Endodermal cell (in vitro differentiated cells): ENCODE measurements around the gene PSMB5. TPM values are rescaled to one million over a fixed set of nuclear protein-coding genes. Genes with fewer than 3 reads are reported as not detected.
A peak's percentile ranks its signal among the peaks of the same experiment; 100 is the strongest.

Experiments used
- DNase-seq: peaks from one replicate; pipeline ENCODE4 v3.0.0-alpha.2; 2017
- H3K27ac ChIP-seq: 2 replicates; pipeline ENCODE4 v1.5.1; 2013; ENCODE audit warnings: mild to moderate bottlenecking, low read depth, low read length, moderate library complexity
- H3K27me3 ChIP-seq: 2 replicates; pipeline ENCODE4 v1.6.1; 2013; ENCODE audit warnings: mild to moderate bottlenecking, low read length, moderate library complexity; ENCODE audit not compliant: insufficient read depth, control insufficient read depth, poor library complexity, severe bottlenecking
- H3K36me3 ChIP-seq: 2 replicates; pipeline ENCODE4 v1.7.0; 2013; ENCODE audit warnings: mild to moderate bottlenecking, low read length, moderate library complexity; ENCODE audit not compliant: control insufficient read depth, insufficient read depth
- H3K4me1 ChIP-seq: one replicate; pipeline ENCODE4 v1.7.0; 2013; ENCODE audit warnings: low read length; ENCODE audit not compliant: control insufficient read depth, insufficient read depth
- H3K4me3 ChIP-seq: 2 replicates; pipeline ENCODE4 v1.5.1; 2013; ENCODE audit warnings: mild to moderate bottlenecking, low read length, moderate library complexity
- H3K9ac ChIP-seq: 2 replicates; pipeline ENCODE4 v1.6.1; 2013; ENCODE audit warnings: mild to moderate bottlenecking, low read length, moderate library complexity; ENCODE audit not compliant: poor library complexity, severe bottlenecking; ENCODE audit errors: extremely low read depth
- H3K9me3 ChIP-seq: 2 replicates; pipeline ENCODE4 v1.6.1; 2013; ENCODE audit warnings: mild to moderate bottlenecking, low read length, moderate library complexity; ENCODE audit not compliant: control insufficient read depth
- H3K27ac Mint-ChIP-seq: 2 replicates; pipeline ENCODE4 v1.8.0; 2020; ENCODE audit warnings: mixed read lengths
- H3K27me3 Mint-ChIP-seq: 2 replicates; pipeline ENCODE4 v1.8.0; 2021; ENCODE audit warnings: mild to moderate bottlenecking, mixed read lengths; ENCODE audit not compliant: insufficient read depth
- H3K36me3 Mint-ChIP-seq: 2 replicates; pipeline ENCODE4 v1.8.0; 2020; ENCODE audit warnings: low read depth, mixed read lengths
- H3K4me1 Mint-ChIP-seq: 2 replicates; pipeline ENCODE4 v1.8.0; 2020; ENCODE audit warnings: mixed read lengths
- H3K4me3 Mint-ChIP-seq: 2 replicates; pipeline ENCODE4 v1.8.0; 2020; ENCODE audit warnings: mild to moderate bottlenecking, moderate library complexity, mixed read lengths
- H3K9me3 Mint-ChIP-seq: 2 replicates; pipeline ENCODE4 v1.8.0; 2020; ENCODE audit warnings: mild to moderate bottlenecking, mixed read lengths
- WGBS, 2 experiments: methylation state at CpG; one replicate each; pipeline versions ENCODE4 v1.1.5 to v1.1.7; 2013; ENCODE audit warnings: missing lambda C conversion rate in 2 of 2, mixed read lengths in 1 of 2; ENCODE audit not compliant: insufficient coverage in 1 of 2, insufficient read length in 1 of 2; 5-methylcytosine and 5-hydroxymethylcytosine counted together
- total RNA-seq, 2 donors: library from RNA; stranded (reverse); fragmentation: NEBNext Ultra II Directional in 1 of 2; extraction: Animal tissue kit (Norgen Biotek cat#: 25700) in 1 of 2; gene quantifications; 2 replicates in 1 of 2; 3 replicates in 1 of 2; pipeline ENCODE4 v1.2.1, GENCODE V29; 2021
- TF ChIP-seq, protein P1 (sequence below): fragments of 200-600 bp; sonication (generic); conservative IDR thresholded peaks from 2 replicates; pipeline ENCODE4 v1.5.0; 2021; ENCODE audit warnings: antibody characterized with exemption, mild to moderate bottlenecking

The PSMB5 gene
- total RNA-seq, 2 donors from 2014 or later: 227 to 257 TPM

DNA sequence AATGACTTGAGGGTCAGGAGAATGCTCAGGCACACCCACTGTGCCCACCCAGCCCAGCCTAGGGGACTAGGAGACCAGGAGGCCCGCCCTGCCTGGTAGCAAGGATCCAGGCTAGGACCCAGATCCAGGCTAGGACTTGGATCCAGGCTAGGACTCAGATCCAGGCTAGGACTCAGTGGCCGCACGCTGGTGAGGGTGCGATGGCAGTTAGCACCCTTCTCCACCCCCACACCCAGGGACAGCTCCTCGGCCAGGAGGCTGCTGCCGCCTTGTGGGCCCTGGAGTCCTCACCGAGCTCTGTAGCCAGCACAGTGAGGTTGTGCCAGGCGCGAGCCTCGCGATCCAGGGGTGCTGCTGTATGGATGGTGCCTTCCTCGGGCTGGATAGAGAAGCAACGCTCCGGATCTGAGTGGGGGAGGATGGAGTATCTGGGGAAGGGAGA lies 17.5 kb upstream of the PSMB5 start:
- Histone ChIP-seq H3K27ac (no peak overlapping the region), H3K4me1 (no peaks in the 10 kb centered on the region), H3K9me3 (no peaks in the 10 kb centered on the region), H3K4me3 (no peak overlapping the region), H3K9ac (no peak overlapping the region), H3K27me3 (no peaks in the 10 kb centered on the region), H3K36me3 (peaks cover 31% of the 10 kb centered on the region)
- TF ChIP-seq, protein P1, sequence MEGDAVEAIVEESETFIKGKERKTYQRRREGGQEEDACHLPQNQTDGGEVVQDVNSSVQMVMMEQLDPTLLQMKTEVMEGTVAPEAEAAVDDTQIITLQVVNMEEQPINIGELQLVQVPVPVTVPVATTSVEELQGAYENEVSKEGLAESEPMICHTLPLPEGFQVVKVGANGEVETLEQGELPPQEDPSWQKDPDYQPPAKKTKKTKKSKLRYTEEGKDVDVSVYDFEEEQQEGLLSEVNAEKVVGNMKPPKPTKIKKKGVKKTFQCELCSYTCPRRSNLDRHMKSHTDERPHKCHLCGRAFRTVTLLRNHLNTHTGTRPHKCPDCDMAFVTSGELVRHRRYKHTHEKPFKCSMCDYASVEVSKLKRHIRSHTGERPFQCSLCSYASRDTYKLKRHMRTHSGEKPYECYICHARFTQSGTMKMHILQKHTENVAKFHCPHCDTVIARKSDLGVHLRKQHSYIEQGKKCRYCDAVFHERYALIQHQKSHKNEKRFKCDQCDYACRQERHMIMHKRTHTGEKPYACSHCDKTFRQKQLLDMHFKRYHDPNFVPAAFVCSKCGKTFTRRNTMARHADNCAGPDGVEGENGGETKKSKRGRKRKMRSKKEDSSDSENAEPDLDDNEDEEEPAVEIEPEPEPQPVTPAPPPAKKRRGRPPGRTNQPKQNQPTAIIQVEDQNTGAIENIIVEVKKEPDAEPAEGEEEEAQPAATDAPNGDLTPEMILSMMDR: peak; percentile 72
- Mint-ChIP-seq H3K9me3 (peaks cover 5% of the 10 kb centered on the region), H3K36me3 (peaks cover 33% of the 10 kb centered on the region), H3K4me1 (peaks cover 14% of the 10 kb centered on the region), H3K27ac (peak overlapping the region; percentile 80), H3K4me3 (no peak overlapping the region), H3K27me3 (no peaks in the 10 kb centered on the region)
- peak; percentile 83 for DNase-seq
- WGBS, 2 experiments: 80 to 83% methylated on average over 7 to 14 of the region's 14 CpGs

DNA sequence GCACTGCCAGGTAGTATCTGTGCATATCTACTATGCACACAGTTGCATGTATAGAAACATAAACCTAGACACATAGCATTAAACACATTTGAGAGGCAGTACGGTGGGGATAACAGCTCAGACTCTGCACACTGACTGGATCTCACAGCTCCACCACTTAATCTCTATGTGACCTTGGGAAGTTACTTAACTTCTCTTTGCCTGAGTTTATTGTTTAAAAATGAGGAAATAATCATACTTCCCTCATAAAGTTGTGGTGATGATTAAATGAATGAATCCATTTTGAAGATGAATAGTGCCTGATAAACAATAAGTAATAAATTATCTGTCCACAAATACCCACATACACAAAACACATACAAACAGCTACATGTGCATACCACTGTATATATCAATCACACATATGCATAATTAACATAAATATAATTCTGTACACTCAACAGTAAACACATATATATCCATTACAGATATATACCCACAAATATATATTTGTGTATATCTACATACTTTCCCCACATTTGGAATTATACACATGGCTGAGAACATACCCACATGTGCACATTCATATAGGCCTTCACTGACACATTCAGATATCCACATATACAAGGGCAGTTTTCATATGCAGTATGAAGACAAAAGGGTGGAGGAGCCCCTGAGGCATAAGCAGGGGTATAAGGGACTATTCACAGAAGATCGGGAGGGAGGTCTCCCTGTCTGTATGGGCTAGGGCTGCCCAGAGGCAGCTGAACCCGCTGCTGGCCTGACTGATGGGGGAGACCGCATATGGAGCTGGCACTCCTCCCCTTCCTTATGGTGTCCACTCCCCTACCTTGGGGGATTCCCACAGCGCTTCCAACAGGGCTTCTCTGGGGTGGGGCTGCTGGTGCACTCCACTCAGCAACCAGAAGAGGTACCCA lies 16.7 kb upstream of the PSMB5 start:
- no peak overlapping the region for H3K4me3 Mint-ChIP-seq
- Histone ChIP-seq H3K27me3 (no peaks in the 10 kb centered on the region), H3K4me3 (no peak overlapping the region), H3K36me3 (peaks cover 31% of the 10 kb centered on the region), H3K27ac (no peak overlapping the region), H3K9ac (no peak overlapping the region), H3K4me1 (no peaks in the 10 kb centered on the region), H3K9me3 (no peaks in the 10 kb centered on the region)
- H3K9me3 Mint-ChIP-seq: peaks cover 5% of the 10 kb centered on the region
- H3K27ac Mint-ChIP-seq: no peak overlapping the region
- DNase-seq: no peak
- 89 to 97% methylated on average over 3 to 5 of the region's 5 CpGs for WGBS, 2 experiments
- H3K36me3 Mint-ChIP-seq: peaks cover 33% of the 10 kb centered on the region
- H3K27me3 Mint-ChIP-seq: no peaks in the 10 kb centered on the region
- H3K4me1 Mint-ChIP-seq: peaks cover 13% of the 10 kb centered on the region
- TF ChIP-seq, protein P1: no peak

DNA sequence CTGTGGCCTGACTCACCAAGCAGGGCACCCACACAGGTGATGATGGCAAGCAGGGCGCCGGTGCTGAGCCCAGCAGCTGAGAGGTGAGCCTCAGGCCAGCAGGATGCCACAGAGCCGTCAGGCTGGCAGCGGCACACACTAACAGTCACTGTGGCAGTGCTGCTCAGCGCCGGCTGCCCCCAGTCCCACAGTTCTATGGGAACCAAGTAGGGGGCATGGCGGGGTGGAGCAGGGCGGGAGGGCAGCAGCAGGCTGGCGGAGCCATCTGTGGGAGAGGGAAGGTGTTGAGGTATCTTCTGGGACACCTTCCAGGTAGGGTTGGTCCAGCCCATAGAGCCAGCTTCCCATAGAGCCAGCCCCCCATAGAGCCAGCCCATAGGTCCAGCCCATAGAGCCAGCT lies 14.3 kb upstream of the PSMB5 start:
- H3K27ac Mint-ChIP-seq: no peak overlapping the region

More for the DNA sequence above, 14.3 kb upstream of the PSMB5 start:
- Mint-ChIP-seq H3K36me3 (peaks cover 30% of the 10 kb centered on the region), H3K4me3 (no peak overlapping the region), H3K4me1 (peaks cover 27% of the 10 kb centered on the region), H3K9me3 (peaks cover 5% of the 10 kb centered on the region), H3K27me3 (no peaks in the 10 kb centered on the region)
- Histone ChIP-seq H3K36me3 (peaks cover 31% of the 10 kb centered on the region), H3K9ac (no peak overlapping the region), H3K27me3 (no peaks in the 10 kb centered on the region), H3K9me3 (no peaks in the 10 kb centered on the region), H3K27ac (no peak overlapping the region), H3K4me1 (peaks cover 19% of the 10 kb centered on the region), H3K4me3 (no peak overlapping the region)
- TF ChIP-seq, protein P1: no peak
- no peak for DNase-seq
- WGBS, 2 experiments: 95 to 100% methylated on average over 2 to 8 of the region's 9 CpGs
